H9 (cell line): ENCODE results near the gene CCR7. TPM values are rescaled to one million over a fixed set of nuclear protein-coding genes. Genes with fewer than 3 reads are reported as not detected.

Source experiments
- DNase-seq: peaks from one replicate; pipeline ENCODE4 v3.0.0-alpha.2; 2017
- H2AFZ ChIP-seq: one replicate; pipeline ENCODE4 v1.6.1; 2013; ENCODE audit warnings: mild to moderate bottlenecking, low read length, control low read depth, moderate library complexity
- H2AK5ac ChIP-seq: 2 replicates; pipeline ENCODE4 v1.6.1; 2013; ENCODE audit warnings: low read length, control low read depth, mixed read lengths; ENCODE audit not compliant: insufficient read length
- H2BK120ac ChIP-seq: one replicate; pipeline ENCODE4 v1.6.1; 2013; ENCODE audit warnings: low read depth, mild to moderate bottlenecking, low read length, control low read depth, inconsistent platforms; ENCODE audit not compliant: poor library complexity, severe bottlenecking
- H2BK12ac ChIP-seq: 2 replicates; pipeline ENCODE4 v1.6.1; 2013; ENCODE audit warnings: low read length, control low read depth, mixed read lengths, low read depth; ENCODE audit not compliant: insufficient read length
- H2BK15ac ChIP-seq: 2 replicates; pipeline ENCODE4 v1.6.1; 2013; ENCODE audit warnings: low read depth, low read length, control low read depth
- H2BK20ac ChIP-seq: one replicate; pipeline ENCODE4 v1.6.1; 2013; ENCODE audit warnings: low read depth, mild to moderate bottlenecking, low read length, control low read depth, inconsistent platforms; ENCODE audit not compliant: poor library complexity, severe bottlenecking
- H2BK5ac ChIP-seq: 2 replicates; pipeline ENCODE4 v1.6.1; 2013; ENCODE audit warnings: low read length, control low read depth, mixed read lengths; ENCODE audit not compliant: insufficient read length
- H3K14ac ChIP-seq: 2 replicates; pipeline ENCODE4 v1.6.1; 2013; ENCODE audit warnings: low read length, control low read depth; ENCODE audit not compliant: insufficient read depth
- H3K18ac ChIP-seq: 2 replicates; pipeline ENCODE4 v1.6.1; 2013; ENCODE audit warnings: low read depth, mild to moderate bottlenecking, mixed read lengths, low read length, control low read depth; ENCODE audit not compliant: insufficient read length
- H3K23ac ChIP-seq: 2 replicates; pipeline ENCODE4 v1.6.1; 2013; ENCODE audit warnings: low read length, control low read depth, mixed read lengths, low read depth; ENCODE audit not compliant: insufficient read length
- H3K23me2 ChIP-seq: 2 replicates; pipeline ENCODE4 v1.6.1; 2013; ENCODE audit warnings: low read depth, mild to moderate bottlenecking, mixed read lengths, low read length, control low read depth; ENCODE audit not compliant: insufficient read length, poor library complexity, severe bottlenecking
- H3K27ac ChIP-seq: 2 replicates; pipeline ENCODE4 v1.5.1; 2013; ENCODE audit warnings: low read length, control low read depth, mixed read lengths, low read depth; ENCODE audit not compliant: insufficient read length
- H3K27me3 ChIP-seq: 2 replicates; pipeline ENCODE4 v1.6.1; 2013; ENCODE audit warnings: low read length, control low read depth, inconsistent platforms; ENCODE audit not compliant: insufficient read depth
- H3K4ac ChIP-seq: 2 replicates; pipeline ENCODE4 v1.6.1; 2013; ENCODE audit warnings: low read depth, mild to moderate bottlenecking, control low read depth, inconsistent platforms, low read length, moderate library complexity
- H3K4me1 ChIP-seq: 2 replicates; pipeline ENCODE4 v1.6.1; 2013; ENCODE audit warnings: low read length, control low read depth, inconsistent platforms; ENCODE audit not compliant: insufficient read depth
- H3K4me2 ChIP-seq: 2 replicates; pipeline ENCODE4 v1.6.1; 2013; ENCODE audit warnings: low read length, control low read depth, mixed read lengths; ENCODE audit not compliant: insufficient read length, insufficient read depth
- H3K56ac ChIP-seq: 2 replicates; pipeline ENCODE4 v1.6.1; 2013; ENCODE audit warnings: low read depth, mild to moderate bottlenecking, mixed read lengths, low read length, control low read depth; ENCODE audit not compliant: insufficient read length
- H3K79me1 ChIP-seq: 2 replicates; pipeline ENCODE4 v1.6.1; 2013; ENCODE audit warnings: low read depth, mild to moderate bottlenecking, moderate library complexity, low read length, control low read depth, inconsistent platforms; ENCODE audit not compliant: insufficient read depth, poor library complexity, severe bottlenecking
- H3K79me2 ChIP-seq: 2 replicates; pipeline ENCODE4 v1.6.1; 2013; ENCODE audit warnings: low read length, control low read depth, inconsistent platforms; ENCODE audit not compliant: insufficient read depth
- H3K9ac ChIP-seq: 2 replicates; pipeline ENCODE4 v1.6.1; 2013; ENCODE audit warnings: low read length, control low read depth, mixed read lengths; ENCODE audit not compliant: insufficient read length; ENCODE audit errors: extremely low read depth
- H3K9me3 ChIP-seq: one replicate; pipeline ENCODE4 v1.6.1; 2013; ENCODE audit warnings: low read depth, low read length, inconsistent platforms; ENCODE audit not compliant: control insufficient read depth
- H3T11ph ChIP-seq: one replicate; pipeline ENCODE4 v1.6.1; 2013; ENCODE audit warnings: mild to moderate bottlenecking, low read length, control low read depth, inconsistent platforms
- H4K20me1 ChIP-seq: one replicate; pipeline ENCODE4 v1.6.1; 2013; ENCODE audit not compliant: control insufficient read depth, insufficient read length, insufficient read depth
- H4K5ac ChIP-seq: 2 replicates; pipeline ENCODE4 v1.6.1; 2013; ENCODE audit warnings: low read depth, mild to moderate bottlenecking, mixed read lengths, low read length, control low read depth; ENCODE audit not compliant: insufficient read length
- H4K8ac ChIP-seq: replicated peaks from 2 replicates; pipeline ENCODE4 v1.6.1; 2013; ENCODE audit warnings: low read length, control low read depth, mixed read lengths, low read depth; ENCODE audit not compliant: insufficient read length
- H4K91ac ChIP-seq: 2 replicates; pipeline ENCODE4 v1.6.1; 2013; ENCODE audit warnings: low read depth, mild to moderate bottlenecking, moderate library complexity, mixed read lengths, low read length, control low read depth; ENCODE audit not compliant: insufficient read length
- H3K27ac Mint-ChIP-seq, 3 experiments: 2 replicates in 2 of 3; 3 replicates in 1 of 3; pipeline ENCODE4 v1.8.0; 2020 to 2021; ENCODE audit warnings: mixed read lengths in 3 of 3, mild to moderate bottlenecking in 1 of 3, moderate library complexity in 1 of 3
- H3K27me3 Mint-ChIP-seq: 2 replicates; pipeline ENCODE4 v1.8.0; 2021; ENCODE audit warnings: low read depth, mild to moderate bottlenecking, moderate library complexity, mixed read lengths
- H3K36me3 Mint-ChIP-seq, 3 experiments: 2 replicates in 2 of 3; 3 replicates in 1 of 3; pipeline ENCODE4 v1.8.0; 2020 to 2021; ENCODE audit warnings: low read depth in 3 of 3, mixed read lengths in 3 of 3; ENCODE audit not compliant: insufficient read depth in 1 of 3
- H3K4me1 Mint-ChIP-seq, 2 experiments: 2 replicates each; pipeline ENCODE4 v1.8.0; 2020; ENCODE audit warnings: mixed read lengths in 2 of 2
- H3K4me3 Mint-ChIP-seq, 2 experiments: 2 replicates in 1 of 2; 3 replicates in 1 of 2; pipeline ENCODE4 v1.8.0; 2020 to 2021; ENCODE audit warnings: mild to moderate bottlenecking in 2 of 2, mixed read lengths in 2 of 2, moderate library complexity in 1 of 2
- H3K9me3 Mint-ChIP-seq, 2 experiments: 2 replicates in 1 of 2; 3 replicates in 1 of 2; pipeline ENCODE4 v1.8.0; 2020; ENCODE audit warnings: mild to moderate bottlenecking in 2 of 2, mixed read lengths in 2 of 2, moderate library complexity in 1 of 2
- WGBS: extraction: QIAGEN DNeasy Blood & Tissue Kit; methylation state at CpG from one replicate; pipeline ENCODE4 v1.1.7; 2013; ENCODE audit warnings: missing lambda C conversion rate, low lambda C conversion rate, mixed read lengths; ENCODE audit not compliant: insufficient read length; ENCODE audit errors: extremely low coverage; 5-methylcytosine and 5-hydroxymethylcytosine counted together
- total RNA-seq: library from RNA; stranded (reverse); gene quantifications from 2 replicates; pipeline ENCODE4 v1.2.1, GENCODE V29; 2021
- TF ChIP-seq, protein P1 (sequence below): fragments of 200-600 bp; sonication (generic); conservative IDR thresholded peaks from 3 replicates; pipeline ENCODE4 v1.8.0; 2021; ENCODE audit warnings: antibody characterized with exemption, mild to moderate bottlenecking

CCR7 gene
- total RNA-seq, 1 experiment from 2014 or later: 0.31 TPM

DNA sequence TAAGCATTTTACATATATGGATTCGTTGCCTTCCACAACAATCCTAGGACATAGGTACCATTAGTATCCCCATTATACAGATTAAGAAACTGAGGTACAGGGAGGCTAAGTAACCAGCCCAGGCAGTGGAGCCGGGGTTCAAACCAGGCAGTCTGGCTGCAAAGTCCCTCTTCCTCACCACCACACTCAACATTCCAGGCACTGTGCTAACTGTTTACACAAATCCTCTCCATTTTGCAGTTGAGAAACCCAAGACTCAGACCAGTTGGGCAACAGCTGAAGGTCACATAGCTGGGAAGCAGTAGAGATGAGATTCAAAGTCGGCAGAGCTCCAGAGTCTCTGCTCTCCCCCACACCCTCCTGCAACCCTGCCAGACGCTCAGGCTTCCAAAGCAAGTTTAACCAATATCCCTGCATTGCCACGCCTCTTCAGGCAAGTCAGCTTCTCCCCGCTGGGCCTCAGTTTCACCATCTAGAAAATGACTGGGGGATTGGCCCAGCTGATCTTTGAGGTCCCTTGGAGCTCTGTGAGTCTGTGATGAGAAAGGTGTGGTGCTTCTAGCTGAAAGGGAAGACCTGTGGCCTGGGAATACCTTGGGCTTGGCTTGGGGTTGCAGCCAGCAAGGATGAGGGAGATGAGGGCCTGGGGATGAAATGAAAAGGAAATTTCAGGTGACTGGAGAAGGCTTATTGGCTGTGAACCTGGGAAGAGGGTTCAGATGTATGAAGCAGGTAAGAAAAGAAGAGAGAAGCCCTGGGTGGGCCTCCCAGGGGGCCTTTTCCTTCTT lies 14.0 kb downstream of the CCR7 start:
- Histone ChIP-seq H4K5ac (no peak overlapping the region), H3K4ac (no peak overlapping the region), H2BK120ac (no peak overlapping the region), H3K23ac (no peak overlapping the region), H2BK20ac (no peak overlapping the region), H2BK15ac (no peak overlapping the region), H2AK5ac (no peak overlapping the region), H3K4me2 (no peak overlapping the region), H3K23me2 (no peaks in the 10 kb centered on the region), H3K79me2 (no peaks in the 10 kb centered on the region), H2BK5ac (no peak overlapping the region), H3K27ac (no peak overlapping the region), H3K14ac (no peak overlapping the region), H3K56ac (no peak overlapping the region), H3K9me3 (no peaks in the 10 kb centered on the region), H3K27me3 (no peaks in the 10 kb centered on the region), H3K4me1 (no peaks in the 10 kb centered on the region; the same call in 1 of the 2 replicates), H2AFZ (no peak overlapping the region), H3T11ph (no peak overlapping the region), H3K18ac (no peak overlapping the region), H2BK12ac (no peak overlapping the region), H3K9ac (no peak overlapping the region), H3K79me1 (no peaks in the 10 kb centered on the region), H4K8ac (no peak overlapping the region), H4K20me1 (no peaks in the 10 kb centered on the region), H4K91ac (no peak overlapping the region)
- Mint-ChIP-seq H3K4me1 (peaks cover 16 to 24% of the 10 kb centered on the region in 2 experiments), H3K9me3 (peaks cover 2 to 3% of the 10 kb centered on the region in 2 experiments; a peak in 1 of 5 replicates), H3K27ac (no peak overlapping the region; a peak in 1 of 7 replicates), H3K27me3 (peaks cover 2% of the 10 kb centered on the region; the same call in 1 of the 2 replicates), H3K4me3 (no peak overlapping the region), H3K36me3 (no peaks in the 10 kb centered on the region; a peak in 1 of 7 replicates)
- TF ChIP-seq, protein P1, sequence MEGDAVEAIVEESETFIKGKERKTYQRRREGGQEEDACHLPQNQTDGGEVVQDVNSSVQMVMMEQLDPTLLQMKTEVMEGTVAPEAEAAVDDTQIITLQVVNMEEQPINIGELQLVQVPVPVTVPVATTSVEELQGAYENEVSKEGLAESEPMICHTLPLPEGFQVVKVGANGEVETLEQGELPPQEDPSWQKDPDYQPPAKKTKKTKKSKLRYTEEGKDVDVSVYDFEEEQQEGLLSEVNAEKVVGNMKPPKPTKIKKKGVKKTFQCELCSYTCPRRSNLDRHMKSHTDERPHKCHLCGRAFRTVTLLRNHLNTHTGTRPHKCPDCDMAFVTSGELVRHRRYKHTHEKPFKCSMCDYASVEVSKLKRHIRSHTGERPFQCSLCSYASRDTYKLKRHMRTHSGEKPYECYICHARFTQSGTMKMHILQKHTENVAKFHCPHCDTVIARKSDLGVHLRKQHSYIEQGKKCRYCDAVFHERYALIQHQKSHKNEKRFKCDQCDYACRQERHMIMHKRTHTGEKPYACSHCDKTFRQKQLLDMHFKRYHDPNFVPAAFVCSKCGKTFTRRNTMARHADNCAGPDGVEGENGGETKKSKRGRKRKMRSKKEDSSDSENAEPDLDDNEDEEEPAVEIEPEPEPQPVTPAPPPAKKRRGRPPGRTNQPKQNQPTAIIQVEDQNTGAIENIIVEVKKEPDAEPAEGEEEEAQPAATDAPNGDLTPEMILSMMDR: no peak
- no CpG with 5 or more reads among the region's 6 CpGs for whole genome bisulfite sequencing
- DNase-seq: no peak
